OCI-LY1 (cell line): ENCODE results near the gene MESP1.

Experiments used
- CTCF ChIP-seq: fragments of 200-600 bp; sonication (generic), shearing (Covaris generic); IDR thresholded peaks from 2 replicates; pipeline ENCODE4 v1.5.1; 2017; ENCODE audit warnings: mild to moderate bottlenecking, antibody characterized with exemption, low read length, moderate library complexity, mixed read lengths
- EZH2 ChIP-seq: fragments of 200-600 bp; sonication (generic), shearing (Covaris generic); IDR thresholded peaks from 2 replicates; pipeline ENCODE4 v1.8.0; 2017; ENCODE audit warnings: borderline replicate concordance, mixed run types, mild to moderate bottlenecking, antibody characterized with exemption, low read length, moderate library complexity, mixed read lengths

GRCh38 chr15:89794627-89795241 is 43.7 kb upstream of the MESP1 start:
- TF ChIP-seq CTCF (no peak), EZH2 (no peak)
